Epithelial cell of esophagus (primary cell): ENCODE data around the gene WASL.

ENCODE experiments used
- DNase-seq: peaks from one replicate; pipeline ENCODE4 v3.0.0; 2010; ENCODE audit warnings: low read depth
- H3K4me3 ChIP-seq: 2 replicates; pipeline ENCODE4 v1.5.1; 2011; ENCODE audit warnings: mild to moderate bottlenecking, low read length, control low read depth
- CTCF ChIP-seq: IDR thresholded peaks from 2 replicates; pipeline ENCODE4 v1.5.1; 2011; ENCODE audit warnings: low read depth, mild to moderate bottlenecking, low read length, control low read depth, inconsistent platforms; ENCODE audit not compliant: insufficient read depth; ENCODE audit errors: missing control alignments

WASL gene

GRCh38 chr7:123715799-123716198 lies 33.0 kb downstream of the WASL start:
- no peak for TF ChIP-seq CTCF
- no peak overlapping the region for H3K4me3 ChIP-seq

GRCh38 chr7:123715198-123715597 lies 33.6 kb downstream of the WASL start:
- TF ChIP-seq CTCF, result no peak
- no peak overlapping the region for H3K4me3 ChIP-seq
- DNase-seq, result peak; percentile 13

More at GRCh38 chr7:123715799-123716198, 33.0 kb downstream of the WASL start:
- no peak for DNase-seq

GRCh38 chr7:123714296-123715080 lies 34.3 kb downstream of the WASL start:
- H3K4me3 ChIP-seq, result no peak overlapping the region
- TF ChIP-seq CTCF, result no peak
- peak; percentile 47 for DNase-seq

GRCh38 chr7:123712619-123713018 lies 36.2 kb downstream of the WASL start:
- TF ChIP-seq CTCF, result no peak
- no peak overlapping the region for H3K4me3 ChIP-seq
- DNase-seq, result no peak

GRCh38 chr7:123711832-123712293 lies 36.9 kb downstream of the WASL start:
- no peak overlapping the region for H3K4me3 ChIP-seq
- peak; percentile 16 for DNase-seq
- TF ChIP-seq CTCF, result no peak

GRCh38 chr7:123710683-123711082 lies 38.1 kb downstream of the WASL start:
- no peak for DNase-seq
- no peak for TF ChIP-seq CTCF
- H3K4me3 ChIP-seq, result no peak overlapping the region

- H3K4me3 ChIP-seq, result no peak overlapping the region
- no peak for DNase-seq
- no peak for TF ChIP-seq CTCF
Observed at GRCh38 chr7:123709525-123709924, 39.3 kb downstream of the WASL start.
